ENCODE results near the gene TMEM202. TPM values are rescaled to one million over a fixed set of nuclear protein-coding genes. Genes with fewer than 3 reads are reported as not detected.

TMEM202 gene
- total and polyA plus RNA-seq, 2 of the 13 experiments (the other 11 are each of a cell fraction or from before 2014, with no cell fraction given) = not detected

- TF ChIP-seq, protein P1, sequence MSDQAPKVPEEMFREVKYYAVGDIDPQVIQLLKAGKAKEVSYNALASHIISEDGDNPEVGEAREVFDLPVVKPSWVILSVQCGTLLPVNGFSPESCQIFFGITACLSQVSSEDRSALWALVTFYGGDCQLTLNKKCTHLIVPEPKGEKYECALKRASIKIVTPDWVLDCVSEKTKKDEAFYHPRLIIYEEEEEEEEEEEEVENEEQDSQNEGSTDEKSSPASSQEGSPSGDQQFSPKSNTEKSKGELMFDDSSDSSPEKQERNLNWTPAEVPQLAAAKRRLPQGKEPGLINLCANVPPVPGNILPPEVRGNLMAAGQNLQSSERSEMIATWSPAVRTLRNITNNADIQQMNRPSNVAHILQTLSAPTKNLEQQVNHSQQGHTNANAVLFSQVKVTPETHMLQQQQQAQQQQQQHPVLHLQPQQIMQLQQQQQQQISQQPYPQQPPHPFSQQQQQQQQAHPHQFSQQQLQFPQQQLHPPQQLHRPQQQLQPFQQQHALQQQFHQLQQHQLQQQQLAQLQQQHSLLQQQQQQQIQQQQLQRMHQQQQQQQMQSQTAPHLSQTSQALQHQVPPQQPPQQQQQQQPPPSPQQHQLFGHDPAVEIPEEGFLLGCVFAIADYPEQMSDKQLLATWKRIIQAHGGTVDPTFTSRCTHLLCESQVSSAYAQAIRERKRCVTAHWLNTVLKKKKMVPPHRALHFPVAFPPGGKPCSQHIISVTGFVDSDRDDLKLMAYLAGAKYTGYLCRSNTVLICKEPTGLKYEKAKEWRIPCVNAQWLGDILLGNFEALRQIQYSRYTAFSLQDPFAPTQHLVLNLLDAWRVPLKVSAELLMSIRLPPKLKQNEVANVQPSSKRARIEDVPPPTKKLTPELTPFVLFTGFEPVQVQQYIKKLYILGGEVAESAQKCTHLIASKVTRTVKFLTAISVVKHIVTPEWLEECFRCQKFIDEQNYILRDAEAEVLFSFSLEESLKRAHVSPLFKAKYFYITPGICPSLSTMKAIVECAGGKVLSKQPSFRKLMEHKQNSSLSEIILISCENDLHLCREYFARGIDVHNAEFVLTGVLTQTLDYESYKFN (CRISPR knock-in tag; conservative IDR thresholded peaks at IDR 0.05) = peak; percentile 62
- TF ChIP-seq SOX13 (IDR thresholded peaks at IDR 0.05) = no peak
- peak in 1 of 2 experiments; percentile 63; a peak in 2 of 4 replicates for TF ChIP-seq SOX13 (CRISPR knock-in tag; conservative IDR thresholded peaks at IDR 0.05 in 1 of 2, IDR thresholded peaks at IDR 0.05 in 1 of 2)
- TF ChIP-seq, protein P2, sequence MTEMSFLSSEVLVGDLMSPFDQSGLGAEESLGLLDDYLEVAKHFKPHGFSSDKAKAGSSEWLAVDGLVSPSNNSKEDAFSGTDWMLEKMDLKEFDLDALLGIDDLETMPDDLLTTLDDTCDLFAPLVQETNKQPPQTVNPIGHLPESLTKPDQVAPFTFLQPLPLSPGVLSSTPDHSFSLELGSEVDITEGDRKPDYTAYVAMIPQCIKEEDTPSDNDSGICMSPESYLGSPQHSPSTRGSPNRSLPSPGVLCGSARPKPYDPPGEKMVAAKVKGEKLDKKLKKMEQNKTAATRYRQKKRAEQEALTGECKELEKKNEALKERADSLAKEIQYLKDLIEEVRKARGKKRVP (CRISPR knock-in tag; IDR thresholded peaks at IDR 0.05) = peak in 1 of 2 experiments; percentile 69; a peak in 2 of 4 replicates
- TF ChIP-seq CREB1 (IDR thresholded peaks at IDR 0.05) = no peak
- TF ChIP-seq CREB1 (CRISPR knock-in tag; IDR thresholded peaks at IDR 0.05) = no peak
- TF ChIP-seq RFXAP (CRISPR knock-in tag; IDR thresholded peaks at IDR 0.05; ENCODE audit: borderline replicate concordance) = no peak
- no peak for TF ChIP-seq NKX3-1 (CRISPR knock-in tag; IDR thresholded peaks at IDR 0.05)
- TF ChIP-seq DMAP1 (CRISPR knock-in tag; IDR thresholded peaks at IDR 0.05) = no peak
- TF ChIP-seq RFXANK (CRISPR knock-in tag; IDR thresholded peaks at IDR 0.05) = no peak
- TF ChIP-seq REL (CRISPR knock-in tag; conservative IDR thresholded peaks at IDR 0.05) = no peak
- TF ChIP-seq DNMT3B (CRISPR knock-in tag; conservative IDR thresholded peaks at IDR 0.05) = no peak
- TF ChIP-seq CAMTA2 (CRISPR knock-in tag; IDR thresholded peaks at IDR 0.05; ENCODE audit: borderline replicate concordance) = no peak
- no peak for TF ChIP-seq ZNF431 (CRISPR knock-in tag; IDR thresholded peaks at IDR 0.05; ENCODE audit: borderline replicate concordance, low read depth)
- TF ChIP-seq FOXA3 (CRISPR knock-in tag; IDR thresholded peaks at IDR 0.05) = 0 out of 2 replicates have a peak, but pooled peaks have one; percentile 6
- no peak for TF ChIP-seq KLF12 (CRISPR knock-in tag; IDR thresholded peaks at IDR 0.05; ENCODE audit: borderline replicate concordance)
- TF ChIP-seq ZNF274 (CRISPR knock-in tag; IDR thresholded peaks at IDR 0.05) = no peak
- TF ChIP-seq BCL6 (CRISPR knock-in tag; IDR thresholded peaks at IDR 0.05) = peak; percentile 88
- no peak for TF ChIP-seq BRD4 (CRISPR knock-in tag; IDR thresholded peaks at IDR 0.05)
- TF ChIP-seq MAF1 (CRISPR knock-in tag; IDR thresholded peaks at IDR 0.05; ENCODE audit: borderline replicate concordance) = no peak
- TF ChIP-seq IKZF4 (CRISPR knock-in tag; IDR thresholded peaks at IDR 0.05; ENCODE audit: borderline replicate concordance, low read depth, not compliant biosample characterization) = no peak
- no peak for TF ChIP-seq MBNL3 (CRISPR knock-in tag; conservative IDR thresholded peaks at IDR 0.05)
- TF ChIP-seq PHF21A (CRISPR knock-in tag; IDR thresholded peaks at IDR 0.05) = no peak
- TF ChIP-seq CENPT (CRISPR knock-in tag; IDR thresholded peaks at IDR 0.05; ENCODE audit: low read depth) = no peak
- no peak for TF ChIP-seq ERF (CRISPR knock-in tag; IDR thresholded peaks at IDR 0.05)
- TF ChIP-seq, protein P3, sequence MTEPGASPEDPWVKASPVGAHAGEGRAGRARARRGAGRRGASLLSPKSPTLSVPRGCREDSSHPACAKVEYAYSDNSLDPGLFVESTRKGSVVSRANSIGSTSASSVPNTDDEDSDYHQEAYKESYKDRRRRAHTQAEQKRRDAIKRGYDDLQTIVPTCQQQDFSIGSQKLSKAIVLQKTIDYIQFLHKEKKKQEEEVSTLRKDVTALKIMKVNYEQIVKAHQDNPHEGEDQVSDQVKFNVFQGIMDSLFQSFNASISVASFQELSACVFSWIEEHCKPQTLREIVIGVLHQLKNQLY (CRISPR knock-in tag; IDR thresholded peaks at IDR 0.05) = no peak
- no peak for TF ChIP-seq ZNF660 (CRISPR knock-in tag; IDR thresholded peaks at IDR 0.05; ENCODE audit: borderline replicate concordance, low read depth)
- no peak for TF ChIP-seq TCF7L2 (IDR thresholded peaks at IDR 0.05; ENCODE audit: low read depth, low read length)
- TF ChIP-seq HMG20B (CRISPR knock-in tag; conservative IDR thresholded peaks at IDR 0.05) = no peak
- no peak for TF ChIP-seq TAF15 (IDR thresholded peaks at IDR 0.05; ENCODE audit: low read depth, low read length, poor library complexity, severe bottlenecking)
Measured at GRCh38 chr15:72415304-72415703, 17.2 kb downstream of the TMEM202 start (continued).

Data from HepG2 (cell line).